ENCODE measurements around the gene VAV2. TPM values are rescaled to one million over a fixed set of nuclear protein-coding genes. Genes with fewer than 3 reads are reported as not detected.

VAV2 gene
- total and polyA plus RNA-seq, 11 donors = 3.3 to 9.9 (median 5.3) TPM

GRCh38 chr9:133812941-133813748 lies 179.0 kb downstream of the VAV2 start:
- H3K27me3 ChIP-seq = no peaks in the 10 kb centered on the region
- no peak overlapping the region for H3K27ac ChIP-seq
- ATAC-seq (no peak), DNase-seq (no peak)
- intact Hi-C loops (cut with DNase I) = no loop called here
- 96 to 98% (median 97%) methylated on average over 15 to 26 of the region's 26 CpGs for WGBS, 4 donors
- H3K9me3 ChIP-seq = no peaks in the 10 kb centered on the region
- H3K4me1 ChIP-seq = peaks cover 0 to 15% (median 3%) of the 10 kb centered on the region in 12 donors
- no peak overlapping the region for H3K4me3 ChIP-seq
- TF ChIP-seq, protein P1, sequence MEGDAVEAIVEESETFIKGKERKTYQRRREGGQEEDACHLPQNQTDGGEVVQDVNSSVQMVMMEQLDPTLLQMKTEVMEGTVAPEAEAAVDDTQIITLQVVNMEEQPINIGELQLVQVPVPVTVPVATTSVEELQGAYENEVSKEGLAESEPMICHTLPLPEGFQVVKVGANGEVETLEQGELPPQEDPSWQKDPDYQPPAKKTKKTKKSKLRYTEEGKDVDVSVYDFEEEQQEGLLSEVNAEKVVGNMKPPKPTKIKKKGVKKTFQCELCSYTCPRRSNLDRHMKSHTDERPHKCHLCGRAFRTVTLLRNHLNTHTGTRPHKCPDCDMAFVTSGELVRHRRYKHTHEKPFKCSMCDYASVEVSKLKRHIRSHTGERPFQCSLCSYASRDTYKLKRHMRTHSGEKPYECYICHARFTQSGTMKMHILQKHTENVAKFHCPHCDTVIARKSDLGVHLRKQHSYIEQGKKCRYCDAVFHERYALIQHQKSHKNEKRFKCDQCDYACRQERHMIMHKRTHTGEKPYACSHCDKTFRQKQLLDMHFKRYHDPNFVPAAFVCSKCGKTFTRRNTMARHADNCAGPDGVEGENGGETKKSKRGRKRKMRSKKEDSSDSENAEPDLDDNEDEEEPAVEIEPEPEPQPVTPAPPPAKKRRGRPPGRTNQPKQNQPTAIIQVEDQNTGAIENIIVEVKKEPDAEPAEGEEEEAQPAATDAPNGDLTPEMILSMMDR (IDR thresholded peaks at IDR 0.05) = no peak
- TF ChIP-seq POLR2A (IDR thresholded peaks at IDR 0.05) = no peak
- H3K36me3 ChIP-seq = peaks cover 0 to 9% (median 0%) of the 10 kb centered on the region in 9 donors

DNA sequence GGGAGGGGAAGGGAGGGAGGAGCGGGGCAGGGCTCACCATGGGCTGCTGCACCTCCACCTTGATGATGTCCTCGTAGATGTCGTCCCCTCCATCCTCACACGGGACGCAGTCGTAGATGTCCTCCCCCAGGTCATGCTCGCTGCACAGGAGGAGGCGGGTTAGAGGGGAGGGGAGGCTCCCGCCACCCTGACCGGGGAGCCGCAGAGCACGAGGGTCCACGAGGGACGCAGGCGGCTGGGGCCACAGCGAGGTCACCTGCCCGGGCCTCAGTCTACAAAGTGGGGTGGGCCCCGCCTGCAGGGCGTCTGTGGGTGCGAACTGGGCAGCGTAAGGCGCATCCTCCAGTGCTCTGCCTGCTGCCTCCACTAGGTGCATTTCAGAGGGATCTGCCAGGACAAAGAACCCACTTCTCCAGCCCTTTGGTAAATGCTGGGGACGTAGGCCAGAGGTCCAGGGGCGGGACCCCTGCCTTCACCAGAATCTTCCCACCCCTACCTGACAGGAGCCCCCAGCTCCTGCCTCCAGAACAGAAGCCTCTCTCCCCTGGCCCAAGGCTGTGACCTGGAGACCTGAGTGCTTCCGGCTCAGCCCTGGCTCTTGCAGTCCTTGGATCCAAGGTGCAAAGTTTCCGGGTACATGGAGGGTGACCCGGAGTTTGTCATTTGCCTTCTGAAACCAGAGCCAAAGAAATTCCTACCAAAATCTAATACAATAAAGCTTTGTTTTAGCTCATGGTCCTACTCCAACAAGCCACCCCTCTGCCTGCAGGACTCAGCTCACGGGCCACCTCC lies 179.9 kb downstream of the VAV2 start:
- Histone ChIP-seq H3K4me3 (no peak overlapping the region), H3K27me3 (no peaks in the 10 kb centered on the region), H3K27ac (no peak overlapping the region), H3K36me3 (peaks cover 0 to 12% (median 0%) of the 10 kb centered on the region in 9 donors), H3K9me3 (no peaks in the 10 kb centered on the region), H3K4me1 (peaks cover 0 to 15% (median 3%) of the 10 kb centered on the region in 12 donors)
- no peak for TF ChIP-seq POLR2A (IDR thresholded peaks at IDR 0.05)
- TF ChIP-seq, protein P1 (IDR thresholded peaks at IDR 0.05) = no peak
- ATAC-seq = no peak
- 92 to 98% (median 95%) methylated on average over 18 to 28 of the region's 28 CpGs for WGBS, 4 donors
- intact Hi-C loops (cut with DNase I) = no loop called here
- no peak for DNase-seq

DNA sequence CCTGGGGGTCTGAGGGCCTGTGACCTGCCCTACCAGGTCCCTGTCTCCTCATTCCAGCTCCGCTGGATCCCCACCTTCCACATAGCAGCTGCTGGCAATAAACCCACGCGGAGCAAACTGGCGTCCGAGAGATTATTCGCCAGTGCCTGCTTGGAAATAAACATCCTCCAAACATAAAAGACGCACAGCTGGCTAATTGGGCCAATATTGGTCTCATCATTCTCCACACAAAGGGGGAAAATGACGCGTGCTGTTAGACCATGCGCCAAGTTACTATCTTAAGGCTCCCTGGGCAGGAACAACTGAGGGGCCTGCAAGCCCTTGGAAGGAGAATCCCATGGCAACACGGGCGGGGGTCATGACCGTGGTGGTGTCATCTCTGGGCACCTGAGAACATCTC lies 180.7 kb downstream of the VAV2 start:
- DNase-seq (no peak), ATAC-seq (no peak)
- intact Hi-C loops (cut with DNase I) = no loop called here
- WGBS, 4 donors = 92 to 95% (median 95%) methylated on average over 13 of the region's 13 CpGs
- H3K4me3 ChIP-seq = no peak overlapping the region
- TF ChIP-seq POLR2A (IDR thresholded peaks at IDR 0.05) = no peak
- TF ChIP-seq, protein P1 (IDR thresholded peaks at IDR 0.05) = no peak
- no peaks in the 10 kb centered on the region for H3K9me3 ChIP-seq
- peaks cover 0 to 20% (median 0%) of the 10 kb centered on the region in 9 donors for H3K36me3 ChIP-seq
- H3K4me1 ChIP-seq = peaks cover 0 to 15% (median 3%) of the 10 kb centered on the region in 12 donors
- H3K27me3 ChIP-seq = no peaks in the 10 kb centered on the region
- H3K27ac ChIP-seq = no peak overlapping the region

Data from heart left ventricle (tissue), 16 donors.